ENCODE measurements around the gene ANGPTL2. TPM values are rescaled to one million over a fixed set of nuclear protein-coding genes. Genes with fewer than 3 reads are reported as not detected.

ANGPTL2 gene
- total RNA-seq, 1 experiment from 2014 or later, result 5.1 TPM

GRCh38 chr9:127059765-127060361 is 62.6 kb downstream of the ANGPTL2 start:
- H3K4me3 Mint-ChIP-seq, result no peak overlapping the region
- TF ChIP-seq CTCF (conservative IDR thresholded peaks at IDR 0.05), result no peak
- no peak overlapping the region for H2BK120ac ChIP-seq (ENCODE audit: low read depth, low read length, poor library complexity, severe bottlenecking)

More at GRCh38 chr9:127059765-127060361, 62.6 kb downstream of the ANGPTL2 start:
- no peaks in the 10 kb centered on the region for H3K23me2 ChIP-seq (ENCODE audit: insufficient read length, low read depth, low read length, poor library complexity, severe bottlenecking)
- H3K27ac Mint-ChIP-seq, result no peak overlapping the region
- no peaks in the 10 kb centered on the region for H3K27me3 Mint-ChIP-seq (ENCODE audit: low read depth)
- H4K5ac ChIP-seq (ENCODE audit: insufficient read length, low read depth, low read length), result no peak overlapping the region
- no peaks in the 10 kb centered on the region for H4K20me1 ChIP-seq (ENCODE audit: control insufficient read depth, insufficient read depth, insufficient read length)
- no peaks in the 10 kb centered on the region for H3K9me3 ChIP-seq (ENCODE audit: control insufficient read depth, low read depth, low read length)
- no peak overlapping the region for H2AFZ ChIP-seq (ENCODE audit: low read length)
- H3K56ac ChIP-seq (ENCODE audit: insufficient read length, low read depth, low read length), result no peak overlapping the region
- H3K14ac ChIP-seq (ENCODE audit: insufficient read depth, low read length), result no peak overlapping the region
- no peaks in the 10 kb centered on the region for H3K9me3 Mint-ChIP-seq
- 0 out of 2 replicates have a peak, but pooled peaks cover 3% of the 10 kb centered on the region for H3K4me1 ChIP-seq (ENCODE audit: insufficient read depth, low read length)
- no peak overlapping the region for H4K8ac ChIP-seq (replicated peaks; ENCODE audit: insufficient read length, low read depth, low read length)
- H3K27ac ChIP-seq (ENCODE audit: insufficient read length, low read depth, low read length), result no peak overlapping the region
- peaks cover 9% of the 10 kb centered on the region in 2 experiments for H3K4me1 Mint-ChIP-seq
- no peak overlapping the region for H2BK5ac ChIP-seq (ENCODE audit: insufficient read length, low read length)
- no peak overlapping the region for H2BK12ac ChIP-seq (ENCODE audit: insufficient read length, low read depth, low read length)
- no peak overlapping the region for H3K18ac ChIP-seq (ENCODE audit: insufficient read length, low read depth, low read length)
- H3K4me2 ChIP-seq (ENCODE audit: insufficient read depth, insufficient read length, low read length), result no peak overlapping the region
- H2AK5ac ChIP-seq (ENCODE audit: insufficient read length, low read length), result no peak overlapping the region
- H3K36me3 Mint-ChIP-seq (ENCODE audit: insufficient read depth in 1 of 3, low read depth in 3 of 3), result peaks cover 0 to 3% (median 0%) of the 10 kb centered on the region in 3 experiments; a peak in 1 of 7 replicates
- H3K9ac ChIP-seq (ENCODE audit: extremely low read depth, insufficient read length, low read length), result no peak overlapping the region
- no peak overlapping the region for H3T11ph ChIP-seq (ENCODE audit: low read length)
- no peaks in the 10 kb centered on the region for H3K27me3 ChIP-seq (ENCODE audit: insufficient read depth, low read length)
- no peak overlapping the region for H2BK15ac ChIP-seq (ENCODE audit: low read depth, low read length)
- H3K79me1 ChIP-seq (ENCODE audit: insufficient read depth, low read depth, low read length, poor library complexity, severe bottlenecking), result no peaks in the 10 kb centered on the region
- DNase-seq, result no peak
- WGBS (ENCODE audit: extremely low coverage, insufficient read length, low lambda C conversion rate), result no CpG with 5 or more reads among the region's 4 CpGs
- H2BK20ac ChIP-seq (ENCODE audit: low read depth, low read length, poor library complexity, severe bottlenecking), result no peak overlapping the region
- no peaks in the 10 kb centered on the region for H3K79me2 ChIP-seq (ENCODE audit: insufficient read depth, low read length)
- no peak overlapping the region for H3K4ac ChIP-seq (ENCODE audit: low read depth, low read length)
- H3K23ac ChIP-seq (ENCODE audit: insufficient read length, low read depth, low read length), result no peak overlapping the region
- no peak overlapping the region for H4K91ac ChIP-seq (ENCODE audit: insufficient read length, low read depth, low read length)
